Endothelial cell (in vitro differentiated cells): ENCODE measurements around the gene HSD17B2. TPM values are rescaled to one million over a fixed set of nuclear protein-coding genes. Genes with fewer than 3 reads are reported as not detected.

Experiments
- DNase-seq: peaks from one replicate; pipeline ENCODE4 v3.0.0; 2021; ENCODE audit warnings: low spot score
- H3K27ac Mint-ChIP-seq: one replicate; pipeline ENCODE4 v1.8.0; 2021; ENCODE audit warnings: mixed read lengths, inconsistent platforms; ENCODE audit not compliant: unreplicated experiment
- H3K27me3 Mint-ChIP-seq: one replicate; pipeline ENCODE4 v1.8.0; 2021; ENCODE audit warnings: mild to moderate bottlenecking, moderate library complexity, mixed read lengths, inconsistent platforms; ENCODE audit not compliant: unreplicated experiment
- H3K36me3 Mint-ChIP-seq: one replicate; pipeline ENCODE4 v1.8.0; 2021; ENCODE audit warnings: mild to moderate bottlenecking, low read depth, mixed read lengths, inconsistent platforms; ENCODE audit not compliant: unreplicated experiment
- H3K4me1 Mint-ChIP-seq: one replicate; pipeline ENCODE4 v1.8.0; 2021; ENCODE audit warnings: mild to moderate bottlenecking, mixed read lengths, inconsistent platforms; ENCODE audit not compliant: unreplicated experiment
- H3K4me3 Mint-ChIP-seq: one replicate; pipeline ENCODE4 v1.8.0; 2021; ENCODE audit warnings: mild to moderate bottlenecking, mixed read lengths, inconsistent platforms; ENCODE audit not compliant: unreplicated experiment
- H3K9me3 Mint-ChIP-seq: one replicate; pipeline ENCODE4 v1.8.0; 2021; ENCODE audit warnings: mixed read lengths, inconsistent platforms; ENCODE audit not compliant: unreplicated experiment
- total RNA-seq: library from RNA; stranded (reverse); fragmentation: NEBNext Ultra II Directional; extraction: Animal tissue kit (Norgen Biotek cat#: 25700); gene quantifications from one replicate; pipeline ENCODE4 v1.2.1, GENCODE V29; 2021; ENCODE audit not compliant: unreplicated experiment
- TF ChIP-seq, protein P1 (sequence below): fragments of 200-600 bp; sonication (generic); IDR thresholded peaks from one replicate; pipeline ENCODE4 v1.5.0; 2021; ENCODE audit warnings: antibody characterized with exemption; ENCODE audit not compliant: unreplicated experiment

Gene HSD17B2
- total RNA-seq, 1 donor from 2014 or later, result not detected

DNA sequence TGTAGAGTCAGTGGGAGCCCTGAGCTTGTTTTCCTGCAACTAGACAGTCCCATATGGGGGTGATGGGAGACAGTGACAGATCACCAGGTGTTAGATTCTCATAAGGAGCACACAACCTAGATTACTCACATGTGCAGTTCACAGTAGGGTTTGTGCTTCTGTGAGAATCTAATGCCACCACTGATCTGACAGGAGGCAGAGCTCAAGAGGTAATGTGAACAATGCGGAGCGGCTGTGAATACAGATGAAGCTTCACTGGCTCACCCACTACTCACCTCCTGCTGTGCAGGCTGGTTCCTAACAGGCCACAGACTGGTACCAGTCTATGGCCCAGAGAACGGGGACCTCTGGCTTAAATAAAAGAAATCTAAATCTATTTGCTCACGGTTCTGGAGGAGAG is 10.2 kb upstream of the HSD17B2 start:
- peaks cover 3% of the 10 kb centered on the region for H3K27me3 Mint-ChIP-seq
- TF ChIP-seq, protein P1, sequence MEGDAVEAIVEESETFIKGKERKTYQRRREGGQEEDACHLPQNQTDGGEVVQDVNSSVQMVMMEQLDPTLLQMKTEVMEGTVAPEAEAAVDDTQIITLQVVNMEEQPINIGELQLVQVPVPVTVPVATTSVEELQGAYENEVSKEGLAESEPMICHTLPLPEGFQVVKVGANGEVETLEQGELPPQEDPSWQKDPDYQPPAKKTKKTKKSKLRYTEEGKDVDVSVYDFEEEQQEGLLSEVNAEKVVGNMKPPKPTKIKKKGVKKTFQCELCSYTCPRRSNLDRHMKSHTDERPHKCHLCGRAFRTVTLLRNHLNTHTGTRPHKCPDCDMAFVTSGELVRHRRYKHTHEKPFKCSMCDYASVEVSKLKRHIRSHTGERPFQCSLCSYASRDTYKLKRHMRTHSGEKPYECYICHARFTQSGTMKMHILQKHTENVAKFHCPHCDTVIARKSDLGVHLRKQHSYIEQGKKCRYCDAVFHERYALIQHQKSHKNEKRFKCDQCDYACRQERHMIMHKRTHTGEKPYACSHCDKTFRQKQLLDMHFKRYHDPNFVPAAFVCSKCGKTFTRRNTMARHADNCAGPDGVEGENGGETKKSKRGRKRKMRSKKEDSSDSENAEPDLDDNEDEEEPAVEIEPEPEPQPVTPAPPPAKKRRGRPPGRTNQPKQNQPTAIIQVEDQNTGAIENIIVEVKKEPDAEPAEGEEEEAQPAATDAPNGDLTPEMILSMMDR, result no peak
- H3K9me3 Mint-ChIP-seq, result no peaks in the 10 kb centered on the region
- H3K4me3 Mint-ChIP-seq, result no peak overlapping the region
- no peaks in the 10 kb centered on the region for H3K36me3 Mint-ChIP-seq
- no peaks in the 10 kb centered on the region for H3K4me1 Mint-ChIP-seq
- H3K27ac Mint-ChIP-seq, result no peak overlapping the region
- DNase-seq, result no peak

GRCh38 chr16:82027629-82028064 is 7.4 kb upstream of the HSD17B2 start:
- H3K27me3 Mint-ChIP-seq, result peaks cover 3% of the 10 kb centered on the region
- TF ChIP-seq, protein P1, result no peak
- H3K4me3 Mint-ChIP-seq, result no peak overlapping the region

GRCh38 chr16:82031116-82032084 is 3.7 kb upstream of the HSD17B2 start:
- peak; percentile 22 for DNase-seq
- TF ChIP-seq, protein P1, result peak; percentile 40
- Mint-ChIP-seq H3K9me3 (no peaks in the 10 kb centered on the region), H3K27ac (no peak overlapping the region), H3K4me1 (peaks cover 9% of the 10 kb centered on the region), H3K27me3 (peaks cover 6% of the 10 kb centered on the region), H3K36me3 (no peaks in the 10 kb centered on the region), H3K4me3 (no peak overlapping the region)

More at GRCh38 chr16:82027629-82028064, 7.4 kb upstream of the HSD17B2 start:
- no peaks in the 10 kb centered on the region for H3K4me1 Mint-ChIP-seq
- H3K36me3 Mint-ChIP-seq, result no peaks in the 10 kb centered on the region
- no peaks in the 10 kb centered on the region for H3K9me3 Mint-ChIP-seq
- no peak overlapping the region for H3K27ac Mint-ChIP-seq
- DNase-seq, result no peak

DNA sequence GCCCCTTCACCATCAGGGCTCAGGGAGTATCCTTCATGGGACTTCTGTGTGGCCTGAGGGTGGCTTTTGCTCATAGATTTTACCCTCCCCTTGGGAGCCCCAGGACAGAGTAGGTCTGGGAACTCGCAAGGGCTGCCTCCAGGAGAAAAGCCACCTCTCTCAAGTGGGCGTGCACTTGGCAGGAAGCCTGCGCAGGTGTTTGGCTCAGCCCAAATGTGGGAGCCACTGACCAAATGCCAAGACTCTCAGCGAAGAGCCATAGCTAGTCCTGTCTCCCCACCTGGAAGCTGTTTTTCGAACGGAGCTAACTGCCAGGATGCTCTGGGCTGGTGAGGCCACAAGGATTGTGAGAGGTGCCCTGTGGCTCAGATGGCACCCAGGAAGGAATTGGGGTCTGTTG is 2.0 kb upstream of the HSD17B2 start:
- Mint-ChIP-seq H3K36me3 (no peaks in the 10 kb centered on the region), H3K4me3 (no peak overlapping the region), H3K27ac (no peak overlapping the region), H3K27me3 (peaks cover 6% of the 10 kb centered on the region), H3K4me1 (peaks cover 12% of the 10 kb centered on the region), H3K9me3 (no peaks in the 10 kb centered on the region)
- DNase-seq, result no peak
- TF ChIP-seq, protein P1, result no peak
